ENCODE results near the gene ADCY9.

Gene ADCY9

DNA sequence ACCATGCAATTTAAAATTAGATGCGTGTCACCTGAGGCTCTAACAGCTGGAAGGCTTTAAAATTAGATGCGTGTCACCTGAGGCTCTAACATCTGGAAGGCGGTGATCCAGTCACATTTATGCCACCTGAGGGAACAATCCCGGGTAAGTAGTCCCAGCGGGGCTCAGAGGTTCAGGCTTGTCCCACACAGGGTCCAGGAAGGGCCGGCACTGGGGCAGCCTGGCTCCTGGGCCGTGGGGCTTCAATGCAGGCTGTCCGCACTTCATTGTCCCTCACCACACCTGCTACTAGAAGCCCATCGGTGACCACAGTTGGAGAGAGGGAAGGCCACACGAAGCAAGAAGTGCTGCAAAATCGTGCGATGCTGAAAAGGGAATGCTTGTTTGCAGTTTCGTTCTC is 15.4 kb upstream of the ADCY9 start:
- no peak overlapping the region for H2AFZ ChIP-seq (ENCODE audit: low read depth)
- no peak overlapping the region for H3K9ac ChIP-seq
- TF ChIP-seq, protein P1, sequence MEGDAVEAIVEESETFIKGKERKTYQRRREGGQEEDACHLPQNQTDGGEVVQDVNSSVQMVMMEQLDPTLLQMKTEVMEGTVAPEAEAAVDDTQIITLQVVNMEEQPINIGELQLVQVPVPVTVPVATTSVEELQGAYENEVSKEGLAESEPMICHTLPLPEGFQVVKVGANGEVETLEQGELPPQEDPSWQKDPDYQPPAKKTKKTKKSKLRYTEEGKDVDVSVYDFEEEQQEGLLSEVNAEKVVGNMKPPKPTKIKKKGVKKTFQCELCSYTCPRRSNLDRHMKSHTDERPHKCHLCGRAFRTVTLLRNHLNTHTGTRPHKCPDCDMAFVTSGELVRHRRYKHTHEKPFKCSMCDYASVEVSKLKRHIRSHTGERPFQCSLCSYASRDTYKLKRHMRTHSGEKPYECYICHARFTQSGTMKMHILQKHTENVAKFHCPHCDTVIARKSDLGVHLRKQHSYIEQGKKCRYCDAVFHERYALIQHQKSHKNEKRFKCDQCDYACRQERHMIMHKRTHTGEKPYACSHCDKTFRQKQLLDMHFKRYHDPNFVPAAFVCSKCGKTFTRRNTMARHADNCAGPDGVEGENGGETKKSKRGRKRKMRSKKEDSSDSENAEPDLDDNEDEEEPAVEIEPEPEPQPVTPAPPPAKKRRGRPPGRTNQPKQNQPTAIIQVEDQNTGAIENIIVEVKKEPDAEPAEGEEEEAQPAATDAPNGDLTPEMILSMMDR (conservative IDR thresholded peaks at IDR 0.05; ENCODE audit: low read depth, low read length) = no peak
- no peak overlapping the region for H3K4me3 ChIP-seq (IDR thresholded peaks at IDR 0.05; ENCODE audit: insufficient read depth, low read depth, low read length)
- no peaks in the 10 kb centered on the region for H4K20me1 ChIP-seq (ENCODE audit: insufficient read depth)
- H3K79me2 ChIP-seq (ENCODE audit: insufficient read depth, low read depth) = no peaks in the 10 kb centered on the region
- no peaks in the 10 kb centered on the region for H3K36me3 ChIP-seq (ENCODE audit: insufficient read depth)
- no peaks in the 10 kb centered on the region for H3K4me1 ChIP-seq (ENCODE audit: low read depth, poor library complexity, severe bottlenecking)
- no peak overlapping the region for H3K4me2 ChIP-seq
- no peaks in the 10 kb centered on the region for H3K27me3 ChIP-seq (ENCODE audit: insufficient read depth, low read depth)
- H3K27ac ChIP-seq = no peak overlapping the region

DNA sequence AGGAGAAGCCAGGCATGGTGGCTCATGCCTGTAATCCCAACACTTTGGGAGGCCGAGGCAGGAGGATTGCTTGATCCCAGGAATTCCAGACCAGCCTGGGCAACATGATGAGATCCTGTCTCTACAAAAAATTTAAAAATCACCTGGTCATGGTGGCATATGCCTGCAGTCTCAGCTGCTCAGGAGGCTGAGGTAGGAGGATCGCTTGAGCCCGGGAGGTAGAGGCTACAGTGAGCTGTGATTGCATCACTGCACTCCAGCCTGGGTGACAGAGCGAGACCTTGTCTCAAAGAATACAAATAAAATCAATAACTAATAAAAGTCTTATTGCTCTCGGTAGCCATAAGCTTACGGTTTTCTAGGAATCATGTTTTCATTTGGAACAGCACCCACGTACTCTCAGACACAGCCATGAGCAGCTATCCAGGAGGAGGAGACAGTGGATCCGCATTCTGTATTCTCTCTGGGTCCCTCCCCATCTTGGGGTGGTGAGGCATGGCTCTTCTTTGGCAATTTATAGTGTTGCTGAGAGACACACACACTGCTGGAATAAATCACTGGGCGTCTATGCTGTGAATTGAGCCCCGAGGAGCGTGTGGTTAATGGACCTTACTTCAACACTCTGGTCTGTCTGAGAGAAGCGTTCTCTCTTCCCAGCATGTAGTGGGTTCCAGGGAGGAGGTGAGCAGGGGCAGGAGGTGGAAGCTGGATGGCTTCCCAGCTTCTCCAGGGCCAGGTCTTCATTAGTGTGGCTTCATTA is 8.5 kb upstream of the ADCY9 start:
- Histone ChIP-seq H3K27ac (no peak overlapping the region), H3K36me3 (ENCODE audit: insufficient read depth) (no peaks in the 10 kb centered on the region), H3K9ac (no peak overlapping the region), H3K4me2 (no peak overlapping the region), H2AFZ (ENCODE audit: low read depth) (no peak overlapping the region), H4K20me1 (ENCODE audit: insufficient read depth) (no peaks in the 10 kb centered on the region), H3K27me3 (ENCODE audit: insufficient read depth, low read depth) (no peaks in the 10 kb centered on the region), H3K4me3 (IDR thresholded peaks at IDR 0.05; ENCODE audit: insufficient read depth, low read depth, low read length) (no peak overlapping the region), H3K4me1 (ENCODE audit: low read depth, poor library complexity, severe bottlenecking) (no peaks in the 10 kb centered on the region), H3K79me2 (ENCODE audit: insufficient read depth, low read depth) (no peaks in the 10 kb centered on the region)
- TF ChIP-seq, protein P1 (conservative IDR thresholded peaks at IDR 0.05; ENCODE audit: low read depth, low read length) = no peak

DNA sequence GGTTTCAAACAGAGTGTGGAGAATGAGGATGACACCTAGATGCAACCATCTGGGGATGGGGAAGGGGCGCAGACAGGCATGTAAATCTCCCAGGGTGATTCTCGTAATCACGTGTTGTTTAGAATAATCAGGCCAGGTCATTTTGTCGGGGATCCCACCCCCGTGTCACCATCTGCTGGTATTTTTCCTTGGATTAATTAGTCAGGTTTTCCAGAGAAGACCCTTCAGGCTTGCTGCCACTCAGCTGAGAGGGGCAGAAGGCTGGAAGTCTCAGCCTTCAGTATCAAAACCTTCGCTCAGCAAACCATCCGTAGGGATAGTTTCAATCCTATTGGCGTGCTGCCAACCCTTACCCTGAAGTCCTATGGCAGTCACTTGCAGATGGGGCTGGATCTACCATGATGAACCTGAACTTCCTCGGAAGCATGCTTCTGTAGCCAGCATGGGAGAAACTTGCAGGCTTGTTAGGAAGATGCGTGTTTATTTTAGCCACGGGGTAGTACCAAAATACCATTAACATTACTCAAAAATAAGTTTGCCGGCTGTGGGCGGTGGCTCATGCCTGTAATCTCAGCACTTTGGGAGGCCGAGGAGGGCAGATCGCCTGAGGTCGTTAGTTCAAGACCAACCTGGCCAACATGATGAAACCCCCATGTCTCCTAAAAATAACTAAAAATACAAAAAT is 7.5 kb upstream of the ADCY9 start:
- Histone ChIP-seq H3K27ac (no peak overlapping the region), H3K4me3 (IDR thresholded peaks at IDR 0.05; ENCODE audit: insufficient read depth, low read depth, low read length) (no peak overlapping the region), H2AFZ (ENCODE audit: low read depth) (no peak overlapping the region), H3K36me3 (ENCODE audit: insufficient read depth) (no peaks in the 10 kb centered on the region), H3K4me2 (no peak overlapping the region), H3K4me1 (ENCODE audit: low read depth, poor library complexity, severe bottlenecking) (no peaks in the 10 kb centered on the region), H4K20me1 (ENCODE audit: insufficient read depth) (no peaks in the 10 kb centered on the region), H3K79me2 (ENCODE audit: insufficient read depth, low read depth) (no peaks in the 10 kb centered on the region), H3K9ac (no peak overlapping the region), H3K27me3 (ENCODE audit: insufficient read depth, low read depth) (no peaks in the 10 kb centered on the region)
- TF ChIP-seq, protein P1 (conservative IDR thresholded peaks at IDR 0.05; ENCODE audit: low read depth, low read length) = no peak

DNA sequence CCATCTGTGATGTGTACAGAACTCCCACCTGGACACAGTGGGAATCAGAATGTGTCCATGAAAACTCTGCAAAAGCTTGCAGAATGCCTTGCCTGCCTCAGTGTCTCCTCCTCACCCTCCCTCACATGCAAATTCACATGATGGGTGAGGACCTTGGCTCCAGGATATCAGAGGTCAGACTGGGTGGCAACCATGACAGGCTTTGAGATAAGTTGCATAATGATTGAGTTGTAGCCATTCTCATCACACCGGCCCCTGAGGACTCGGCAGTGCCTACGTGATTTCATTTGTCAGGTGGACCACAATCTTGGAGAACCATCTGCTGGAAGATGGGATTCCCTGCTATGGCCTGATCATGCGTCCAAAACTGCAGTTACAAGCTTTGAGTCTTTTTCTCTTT is 3.9 kb upstream of the ADCY9 start:
- no peaks in the 10 kb centered on the region for H3K79me2 ChIP-seq (ENCODE audit: insufficient read depth, low read depth)
- no peak overlapping the region for H3K27ac ChIP-seq
- H2AFZ ChIP-seq (ENCODE audit: low read depth) = no peak overlapping the region
- H3K4me1 ChIP-seq (ENCODE audit: low read depth, poor library complexity, severe bottlenecking) = peaks cover 6% of the 10 kb centered on the region
- no peak overlapping the region for H3K9ac ChIP-seq
- no peak overlapping the region for H3K4me2 ChIP-seq
- H3K4me3 ChIP-seq (IDR thresholded peaks at IDR 0.05; ENCODE audit: insufficient read depth, low read depth, low read length) = no peak overlapping the region
- TF ChIP-seq, protein P1 (conservative IDR thresholded peaks at IDR 0.05; ENCODE audit: low read depth, low read length) = no peak
- no peaks in the 10 kb centered on the region for H3K36me3 ChIP-seq (ENCODE audit: insufficient read depth)
- no peaks in the 10 kb centered on the region for H3K27me3 ChIP-seq (ENCODE audit: insufficient read depth, low read depth)
- H4K20me1 ChIP-seq (ENCODE audit: insufficient read depth) = no peaks in the 10 kb centered on the region
